PC-3 (cell line): ENCODE measurements around the gene GABBR2.

Experiments
- EZH2phosphoT487 ChIP-seq: fragments of 300-600 bp; sonication (generic); IDR thresholded peaks from 2 replicates; pipeline ENCODE4 v1.6.1; 2018; ENCODE audit warnings: mild to moderate bottlenecking, antibody characterized with exemption, low read length, borderline replicate concordance
- TF ChIP-seq, protein P1 (sequence below): fragments of 300-600 bp; sonication (generic); conservative IDR thresholded peaks from 2 replicates; pipeline ENCODE4 v1.5.1; 2017; ENCODE audit warnings: antibody characterized with exemption, low read depth, mild to moderate bottlenecking, low read length

DNA sequence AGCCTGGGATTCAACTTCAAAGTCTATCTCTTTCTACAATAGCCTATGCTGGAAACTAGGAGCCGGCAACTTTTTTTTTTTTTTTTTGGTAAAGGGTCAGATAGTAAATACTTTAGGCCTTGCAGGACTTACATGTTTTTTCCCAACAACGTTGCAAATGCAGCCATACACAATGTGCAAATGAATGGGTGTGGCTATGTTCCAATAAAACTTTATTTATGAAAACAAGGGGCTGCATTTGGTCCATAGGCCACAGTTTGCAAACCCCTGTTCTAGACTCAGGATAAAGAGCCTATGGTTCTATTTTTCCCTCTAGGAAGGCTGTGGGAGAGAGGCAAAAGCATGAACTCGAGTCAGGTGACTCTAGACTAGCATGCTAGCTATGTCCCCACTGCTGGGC, 189.1 kb downstream of the GABBR2 start:
- no peak for TF ChIP-seq EZH2phosphoT487
- TF ChIP-seq, protein P1, sequence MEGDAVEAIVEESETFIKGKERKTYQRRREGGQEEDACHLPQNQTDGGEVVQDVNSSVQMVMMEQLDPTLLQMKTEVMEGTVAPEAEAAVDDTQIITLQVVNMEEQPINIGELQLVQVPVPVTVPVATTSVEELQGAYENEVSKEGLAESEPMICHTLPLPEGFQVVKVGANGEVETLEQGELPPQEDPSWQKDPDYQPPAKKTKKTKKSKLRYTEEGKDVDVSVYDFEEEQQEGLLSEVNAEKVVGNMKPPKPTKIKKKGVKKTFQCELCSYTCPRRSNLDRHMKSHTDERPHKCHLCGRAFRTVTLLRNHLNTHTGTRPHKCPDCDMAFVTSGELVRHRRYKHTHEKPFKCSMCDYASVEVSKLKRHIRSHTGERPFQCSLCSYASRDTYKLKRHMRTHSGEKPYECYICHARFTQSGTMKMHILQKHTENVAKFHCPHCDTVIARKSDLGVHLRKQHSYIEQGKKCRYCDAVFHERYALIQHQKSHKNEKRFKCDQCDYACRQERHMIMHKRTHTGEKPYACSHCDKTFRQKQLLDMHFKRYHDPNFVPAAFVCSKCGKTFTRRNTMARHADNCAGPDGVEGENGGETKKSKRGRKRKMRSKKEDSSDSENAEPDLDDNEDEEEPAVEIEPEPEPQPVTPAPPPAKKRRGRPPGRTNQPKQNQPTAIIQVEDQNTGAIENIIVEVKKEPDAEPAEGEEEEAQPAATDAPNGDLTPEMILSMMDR, result no peak
